K562 (cell line): ENCODE data around the gene PRSS21. TPM values are rescaled to one million over a fixed set of nuclear protein-coding genes. Genes with fewer than 3 reads are reported as not detected.

Source experiments
- ESRRB ChIP-seq: fragments of 250-450 bp; sonication (Bioruptor Pico); IDR thresholded peaks from 2 replicates; pipeline ENCODE4 v1.5.0; 2020; ENCODE audit warnings: mild to moderate bottlenecking, moderate library complexity, borderline replicate concordance
- FOS ChIP-seq: IDR thresholded peaks from 3 replicates; pipeline ENCODE4 v1.6.1; 2011; ENCODE audit not compliant: insufficient read length; ENCODE audit errors: extremely low read depth
- polyA plus RNA-seq, 8 experiments: library from polyadenylated mRNA; depleted of rRNA in 4 of 8; stranded (reverse) in 5 of 8; unstranded in 3 of 8; fragments of >200 nt; fragmentation: Nextera tagmentation in 2 of 8; fragmentation: Illumina TruSeq in 1 of 8; extraction: Ambion mirVana in 2 of 8; extraction: Trizol in 1 of 8; gene quantifications; 2 replicates each; pipeline versions ENCODE4 v1.2.1 to v1.2.3, GENCODE V29; 2011 to 2014; ENCODE audit warnings: inconsistent platforms in 1 of 8, missing spikeins in 1 of 8
- total RNA-seq, 7 experiments: library from RNA; depleted of rRNA in 6 of 7; stranded (reverse); fragments of >200 nt in 6 of 7; fragmentation: Illumina TruSeq in 2 of 7; extraction: Trizol in 2 of 7; gene quantifications; 2 replicates each; pipeline versions ENCODE4 v1.2.1 to v1.2.3, GENCODE V29; 2011 to 2021; ENCODE audit warnings: low replicate concordance in 1 of 7
- TF ChIP-seq, protein P1 (sequence below): fragments of 200-600 bp; sonication (generic); IDR thresholded peaks from one replicate; pipeline ENCODE4 v1.6.1; 2012; ENCODE audit warnings: mild to moderate bottlenecking, low read depth, low read length, inconsistent platforms
- TF ChIP-seq, protein P2 (sequence below), 3 experiments: IDR thresholded peaks in 2 of 3; conservative IDR thresholded peaks in 1 of 3; 2 replicates each; pipeline ENCODE4 v1.5.1; 2011 to 2012; ENCODE audit warnings: low read length in 3 of 3, mild to moderate bottlenecking in 3 of 3, control low read depth in 2 of 3, improper control_type of control experiment in 1 of 3, inconsistent platforms in 1 of 3, low read depth in 1 of 3, mixed read lengths in 1 of 3, moderate library complexity in 1 of 3; ENCODE audit not compliant: insufficient read depth in 2 of 3

PRSS21 gene
- total and polyA plus RNA-seq, 9 of the 15 experiments (the other 6 are each of a cell fraction or from before 2014, with no cell fraction given): 12.1 to 121 (median 61.3) TPM

DNA sequence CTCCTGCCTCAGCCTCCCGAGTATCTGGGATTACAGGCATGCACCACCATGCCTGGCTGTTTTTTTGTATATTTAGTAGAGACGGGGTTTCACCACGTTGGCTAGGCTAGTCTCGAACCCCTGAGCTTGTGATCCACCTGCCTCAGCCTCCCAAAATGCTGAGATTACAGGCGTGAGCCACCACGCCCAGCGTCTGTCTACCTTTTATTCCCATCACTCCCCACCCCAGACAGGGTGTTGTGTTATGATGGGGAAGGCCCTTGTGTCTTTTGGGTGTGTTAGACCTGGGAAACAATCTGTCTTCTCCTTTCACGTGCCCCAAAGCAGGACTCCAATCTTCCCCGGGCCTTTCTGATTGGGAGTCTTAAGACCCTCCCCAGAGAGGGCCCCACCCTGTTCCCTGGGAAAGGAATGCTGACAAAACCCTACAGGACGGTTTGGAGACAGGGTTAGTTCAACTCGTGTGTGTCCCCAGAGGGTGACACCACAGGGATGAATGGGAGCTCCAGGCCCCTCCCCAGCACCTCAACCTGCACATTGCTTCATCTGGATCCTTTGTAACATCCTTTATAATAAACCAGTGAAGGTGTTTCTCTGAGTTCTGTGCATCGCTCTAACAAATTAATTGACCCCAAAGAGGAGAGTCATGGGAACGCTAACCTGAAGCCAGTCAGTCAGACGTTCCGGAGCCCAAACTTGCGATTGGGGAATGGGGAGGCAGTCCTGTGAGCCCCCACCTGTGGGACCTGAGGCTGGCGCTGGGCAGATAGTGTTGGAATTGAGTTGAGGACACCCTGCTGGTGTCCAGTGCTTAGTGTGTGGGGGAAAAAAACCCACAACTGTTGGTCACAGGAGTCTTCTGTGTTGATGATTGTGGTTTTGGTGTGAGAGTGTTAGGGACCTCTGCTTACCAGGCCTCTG is 36.8 kb upstream of the PRSS21 start (continued):
- TF ChIP-seq, protein P1, sequence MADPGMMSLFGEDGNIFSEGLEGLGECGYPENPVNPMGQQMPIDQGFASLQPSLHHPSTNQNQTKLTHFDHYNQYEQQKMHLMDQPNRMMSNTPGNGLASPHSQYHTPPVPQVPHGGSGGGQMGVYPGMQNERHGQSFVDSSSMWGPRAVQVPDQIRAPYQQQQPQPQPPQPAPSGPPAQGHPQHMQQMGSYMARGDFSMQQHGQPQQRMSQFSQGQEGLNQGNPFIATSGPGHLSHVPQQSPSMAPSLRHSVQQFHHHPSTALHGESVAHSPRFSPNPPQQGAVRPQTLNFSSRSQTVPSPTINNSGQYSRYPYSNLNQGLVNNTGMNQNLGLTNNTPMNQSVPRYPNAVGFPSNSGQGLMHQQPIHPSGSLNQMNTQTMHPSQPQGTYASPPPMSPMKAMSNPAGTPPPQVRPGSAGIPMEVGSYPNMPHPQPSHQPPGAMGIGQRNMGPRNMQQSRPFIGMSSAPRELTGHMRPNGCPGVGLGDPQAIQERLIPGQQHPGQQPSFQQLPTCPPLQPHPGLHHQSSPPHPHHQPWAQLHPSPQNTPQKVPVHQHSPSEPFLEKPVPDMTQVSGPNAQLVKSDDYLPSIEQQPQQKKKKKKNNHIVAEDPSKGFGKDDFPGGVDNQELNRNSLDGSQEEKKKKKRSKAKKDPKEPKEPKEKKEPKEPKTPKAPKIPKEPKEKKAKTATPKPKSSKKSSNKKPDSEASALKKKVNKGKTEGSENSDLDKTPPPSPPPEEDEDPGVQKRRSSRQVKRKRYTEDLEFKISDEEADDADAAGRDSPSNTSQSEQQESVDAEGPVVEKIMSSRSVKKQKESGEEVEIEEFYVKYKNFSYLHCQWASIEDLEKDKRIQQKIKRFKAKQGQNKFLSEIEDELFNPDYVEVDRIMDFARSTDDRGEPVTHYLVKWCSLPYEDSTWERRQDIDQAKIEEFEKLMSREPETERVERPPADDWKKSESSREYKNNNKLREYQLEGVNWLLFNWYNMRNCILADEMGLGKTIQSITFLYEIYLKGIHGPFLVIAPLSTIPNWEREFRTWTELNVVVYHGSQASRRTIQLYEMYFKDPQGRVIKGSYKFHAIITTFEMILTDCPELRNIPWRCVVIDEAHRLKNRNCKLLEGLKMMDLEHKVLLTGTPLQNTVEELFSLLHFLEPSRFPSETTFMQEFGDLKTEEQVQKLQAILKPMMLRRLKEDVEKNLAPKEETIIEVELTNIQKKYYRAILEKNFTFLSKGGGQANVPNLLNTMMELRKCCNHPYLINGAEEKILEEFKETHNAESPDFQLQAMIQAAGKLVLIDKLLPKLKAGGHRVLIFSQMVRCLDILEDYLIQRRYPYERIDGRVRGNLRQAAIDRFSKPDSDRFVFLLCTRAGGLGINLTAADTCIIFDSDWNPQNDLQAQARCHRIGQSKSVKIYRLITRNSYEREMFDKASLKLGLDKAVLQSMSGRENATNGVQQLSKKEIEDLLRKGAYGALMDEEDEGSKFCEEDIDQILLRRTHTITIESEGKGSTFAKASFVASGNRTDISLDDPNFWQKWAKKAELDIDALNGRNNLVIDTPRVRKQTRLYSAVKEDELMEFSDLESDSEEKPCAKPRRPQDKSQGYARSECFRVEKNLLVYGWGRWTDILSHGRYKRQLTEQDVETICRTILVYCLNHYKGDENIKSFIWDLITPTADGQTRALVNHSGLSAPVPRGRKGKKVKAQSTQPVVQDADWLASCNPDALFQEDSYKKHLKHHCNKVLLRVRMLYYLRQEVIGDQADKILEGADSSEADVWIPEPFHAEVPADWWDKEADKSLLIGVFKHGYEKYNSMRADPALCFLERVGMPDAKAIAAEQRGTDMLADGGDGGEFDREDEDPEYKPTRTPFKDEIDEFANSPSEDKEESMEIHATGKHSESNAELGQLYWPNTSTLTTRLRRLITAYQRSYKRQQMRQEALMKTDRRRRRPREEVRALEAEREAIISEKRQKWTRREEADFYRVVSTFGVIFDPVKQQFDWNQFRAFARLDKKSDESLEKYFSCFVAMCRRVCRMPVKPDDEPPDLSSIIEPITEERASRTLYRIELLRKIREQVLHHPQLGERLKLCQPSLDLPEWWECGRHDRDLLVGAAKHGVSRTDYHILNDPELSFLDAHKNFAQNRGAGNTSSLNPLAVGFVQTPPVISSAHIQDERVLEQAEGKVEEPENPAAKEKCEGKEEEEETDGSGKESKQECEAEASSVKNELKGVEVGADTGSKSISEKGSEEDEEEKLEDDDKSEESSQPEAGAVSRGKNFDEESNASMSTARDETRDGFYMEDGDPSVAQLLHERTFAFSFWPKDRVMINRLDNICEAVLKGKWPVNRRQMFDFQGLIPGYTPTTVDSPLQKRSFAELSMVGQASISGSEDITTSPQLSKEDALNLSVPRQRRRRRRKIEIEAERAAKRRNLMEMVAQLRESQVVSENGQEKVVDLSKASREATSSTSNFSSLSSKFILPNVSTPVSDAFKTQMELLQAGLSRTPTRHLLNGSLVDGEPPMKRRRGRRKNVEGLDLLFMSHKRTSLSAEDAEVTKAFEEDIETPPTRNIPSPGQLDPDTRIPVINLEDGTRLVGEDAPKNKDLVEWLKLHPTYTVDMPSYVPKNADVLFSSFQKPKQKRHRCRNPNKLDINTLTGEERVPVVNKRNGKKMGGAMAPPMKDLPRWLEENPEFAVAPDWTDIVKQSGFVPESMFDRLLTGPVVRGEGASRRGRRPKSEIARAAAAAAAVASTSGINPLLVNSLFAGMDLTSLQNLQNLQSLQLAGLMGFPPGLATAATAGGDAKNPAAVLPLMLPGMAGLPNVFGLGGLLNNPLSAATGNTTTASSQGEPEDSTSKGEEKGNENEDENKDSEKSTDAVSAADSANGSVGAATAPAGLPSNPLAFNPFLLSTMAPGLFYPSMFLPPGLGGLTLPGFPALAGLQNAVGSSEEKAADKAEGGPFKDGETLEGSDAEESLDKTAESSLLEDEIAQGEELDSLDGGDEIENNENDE: no peak
- TF ChIP-seq FOS: no peak
- no peak for TF ChIP-seq ESRRB (CRISPR knock-in tag)
- TF ChIP-seq, protein P2, sequence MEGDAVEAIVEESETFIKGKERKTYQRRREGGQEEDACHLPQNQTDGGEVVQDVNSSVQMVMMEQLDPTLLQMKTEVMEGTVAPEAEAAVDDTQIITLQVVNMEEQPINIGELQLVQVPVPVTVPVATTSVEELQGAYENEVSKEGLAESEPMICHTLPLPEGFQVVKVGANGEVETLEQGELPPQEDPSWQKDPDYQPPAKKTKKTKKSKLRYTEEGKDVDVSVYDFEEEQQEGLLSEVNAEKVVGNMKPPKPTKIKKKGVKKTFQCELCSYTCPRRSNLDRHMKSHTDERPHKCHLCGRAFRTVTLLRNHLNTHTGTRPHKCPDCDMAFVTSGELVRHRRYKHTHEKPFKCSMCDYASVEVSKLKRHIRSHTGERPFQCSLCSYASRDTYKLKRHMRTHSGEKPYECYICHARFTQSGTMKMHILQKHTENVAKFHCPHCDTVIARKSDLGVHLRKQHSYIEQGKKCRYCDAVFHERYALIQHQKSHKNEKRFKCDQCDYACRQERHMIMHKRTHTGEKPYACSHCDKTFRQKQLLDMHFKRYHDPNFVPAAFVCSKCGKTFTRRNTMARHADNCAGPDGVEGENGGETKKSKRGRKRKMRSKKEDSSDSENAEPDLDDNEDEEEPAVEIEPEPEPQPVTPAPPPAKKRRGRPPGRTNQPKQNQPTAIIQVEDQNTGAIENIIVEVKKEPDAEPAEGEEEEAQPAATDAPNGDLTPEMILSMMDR (IDR thresholded peaks at IDR 0.05 in 2 of 3, conservative IDR thresholded peaks at IDR 0.05 in 1 of 3; ENCODE audit: insufficient read depth in 2 of 3, low read depth in 1 of 3, low read length in 3 of 3): no peak
